Activated CD8-positive, alpha-beta memory T cell treated with anti-CD3 and anti-CD28 coated beads, Interleukin-2, amount 50 U/mL, for 4 hours (primary cell): ENCODE measurements around the gene NLRP5.
A peak's percentile ranks its signal among the peaks of the same experiment; 100 is the strongest.
"Not testable (repeated sequence)": the region's sequence is repeated elsewhere in the genome, so short reads cannot be mapped to it uniquely, and the experiment has no call there.

ENCODE experiments used
- DNase-seq: peaks from one replicate; pipeline ENCODE4 v3.0.0-alpha.2; 2020

Gene NLRP5

DNA sequence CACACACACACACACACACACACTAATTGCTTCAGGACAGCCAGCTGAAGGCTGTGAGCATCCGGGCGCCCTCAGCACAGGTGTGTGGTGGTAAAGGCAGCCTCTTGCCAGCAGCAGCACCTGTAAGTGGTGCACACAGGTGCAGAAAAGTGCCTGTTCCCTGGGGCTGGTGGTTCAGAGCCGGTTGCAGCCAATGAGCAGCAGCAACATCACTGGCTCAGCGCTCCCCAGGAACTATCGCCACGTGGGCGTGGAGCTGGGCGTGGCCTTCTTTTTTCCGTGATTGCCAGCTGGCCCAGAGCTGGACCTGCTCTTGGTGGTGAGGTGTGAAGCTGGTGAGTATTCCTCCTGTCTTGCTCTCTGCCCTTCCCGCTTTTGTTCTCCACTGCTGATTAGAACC, at the start of gene NLRP5:
NLRP5 (plus strand) TSS at position 289 of the 400 bp plus-strand sequence.
- DNase-seq, result no peak

DNA sequence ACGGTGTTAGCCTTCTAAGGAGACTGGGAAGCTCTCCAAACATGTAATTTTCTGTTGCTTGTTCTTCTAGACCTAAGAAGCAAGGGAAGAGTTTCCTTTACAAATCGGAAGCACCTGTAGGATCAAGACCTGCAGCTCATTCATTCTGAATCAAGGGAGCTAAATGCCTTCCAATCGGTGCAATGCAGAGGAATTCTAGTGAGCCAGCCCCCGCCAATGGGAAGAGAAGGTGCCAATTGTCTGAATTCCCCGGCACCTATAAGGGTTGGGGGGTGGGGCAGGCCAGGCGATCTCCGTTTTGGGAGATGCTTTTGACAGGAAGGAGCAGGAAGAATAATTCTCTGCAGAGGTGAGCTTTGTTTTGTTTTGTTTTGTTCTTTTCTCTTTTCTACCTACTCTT, 47.4 kb upstream of the NLRP5 start:
- DNase-seq, result no peak

- no peak for DNase-seq
These were observed 46.3 kb upstream of the NLRP5 start for GRCh38 chr19:55940306-55940705.

DNA sequence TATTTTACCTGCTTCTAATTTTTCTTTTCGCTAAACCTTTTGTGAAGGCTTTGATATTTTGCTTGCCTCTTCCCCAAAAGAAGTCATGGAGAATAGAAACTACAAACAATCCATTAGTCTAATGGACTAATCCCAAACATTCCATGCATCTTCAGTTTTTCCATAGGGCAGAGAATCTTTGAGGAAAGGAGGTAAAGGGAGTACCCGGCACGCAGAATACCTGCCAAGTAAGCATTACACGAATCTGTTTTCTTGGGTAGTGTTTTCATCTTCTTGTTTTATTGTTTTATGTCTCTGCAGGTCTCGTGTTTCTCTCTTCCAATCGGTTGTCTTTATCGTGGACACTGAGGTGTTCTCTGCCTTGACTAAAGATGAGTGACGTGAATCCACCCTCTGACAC, 39.0 kb upstream of the NLRP5 start, which contains the start of gene NLRP8:
NLRP8 (plus strand) TSS at position 301 of the 400 bp plus-strand sequence.
- no peak for DNase-seq

DNA sequence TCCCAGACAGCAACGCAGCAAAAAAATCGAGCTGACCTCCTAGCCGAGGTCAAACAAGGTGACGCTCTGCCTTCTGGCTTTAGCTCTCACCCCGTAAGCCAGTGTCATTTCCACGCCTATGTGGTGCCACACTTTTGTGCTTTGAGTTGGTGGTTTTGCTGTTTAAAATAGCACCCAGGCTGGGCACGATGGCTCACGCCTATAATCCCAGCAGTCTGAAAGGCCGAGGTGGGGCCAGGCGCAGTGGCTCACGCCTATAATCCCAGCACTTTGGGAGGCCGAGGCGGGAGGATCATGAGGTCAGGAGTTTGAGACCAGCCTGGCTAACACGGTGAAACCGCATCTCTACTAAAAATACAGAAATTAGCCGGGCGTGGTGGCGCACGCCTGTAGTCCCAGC, 36.0 kb upstream of the NLRP5 start:
- DNase-seq, result not testable (repeated sequence)

- no peak for DNase-seq
These were observed 30.1 kb upstream of the NLRP5 start for GRCh38 chr19:55956431-55956830.

DNA sequence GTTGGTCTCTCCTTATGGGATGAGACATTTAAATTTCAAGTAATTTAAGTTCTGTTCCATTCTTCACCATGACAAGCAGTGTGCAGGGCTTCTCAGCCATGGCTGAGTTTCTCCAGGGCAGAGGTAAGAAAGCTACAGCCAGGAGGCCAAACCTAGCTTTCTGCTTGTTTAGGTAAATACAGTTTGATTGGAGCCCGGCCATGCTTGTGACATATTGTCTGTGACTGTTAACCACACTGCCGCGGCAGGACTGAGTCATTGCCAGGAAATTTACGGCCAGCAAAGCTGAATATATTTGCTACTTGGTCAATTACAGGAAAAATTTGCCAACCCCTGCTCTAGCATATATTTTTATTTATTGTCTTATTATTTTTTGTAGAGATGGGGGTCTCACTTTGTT, 28.2 kb upstream of the NLRP5 start:
- no peak for DNase-seq

DNA sequence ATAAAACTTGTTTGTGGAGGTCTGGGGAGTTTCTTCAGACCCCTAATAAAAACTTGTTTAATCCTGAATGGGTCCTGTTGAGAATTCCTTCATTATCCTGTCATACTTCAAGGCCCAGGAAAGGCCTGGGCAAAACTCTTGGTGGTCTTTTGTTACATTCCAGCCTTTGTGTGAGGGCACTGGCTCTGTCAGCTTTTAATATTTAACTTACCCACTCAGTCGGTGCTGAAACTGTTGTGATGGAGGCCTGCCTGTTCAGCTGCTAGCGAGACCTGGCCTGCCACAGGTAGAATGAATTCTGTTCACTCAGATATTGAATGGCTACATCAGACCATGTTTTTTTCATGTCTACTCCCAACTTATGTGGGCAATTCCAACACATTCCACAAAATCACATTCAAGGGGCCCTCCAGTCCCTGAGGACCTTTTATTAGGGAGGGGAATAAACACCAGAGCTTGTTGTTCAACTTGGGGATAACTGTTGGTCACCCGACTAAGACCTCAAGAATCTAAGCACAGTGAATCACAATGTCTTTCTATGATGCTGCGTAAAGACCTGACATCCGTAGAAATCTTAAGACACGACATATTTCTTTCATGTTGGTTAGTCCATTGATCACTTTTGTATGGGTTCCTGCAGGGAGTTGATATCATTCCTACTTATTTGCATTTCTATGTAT, 26.4 kb upstream of the NLRP5 start:
- DNase-seq, result no peak

- DNase-seq, result no peak
These were observed 24.4 kb upstream of the NLRP5 start for GRCh38 chr19:55962186-55962585.

GRCh38 chr19:55973982-55974381, 12.6 kb upstream of the NLRP5 start:
- no peak for DNase-seq

- no peak for DNase-seq
These were observed 6.2 kb upstream of the NLRP5 start for GRCh38 chr19:55980415-55980814.

GRCh38 chr19:55985254-55985653, 1.3 kb upstream of the NLRP5 start:
- DNase-seq, result no peak

DNA sequence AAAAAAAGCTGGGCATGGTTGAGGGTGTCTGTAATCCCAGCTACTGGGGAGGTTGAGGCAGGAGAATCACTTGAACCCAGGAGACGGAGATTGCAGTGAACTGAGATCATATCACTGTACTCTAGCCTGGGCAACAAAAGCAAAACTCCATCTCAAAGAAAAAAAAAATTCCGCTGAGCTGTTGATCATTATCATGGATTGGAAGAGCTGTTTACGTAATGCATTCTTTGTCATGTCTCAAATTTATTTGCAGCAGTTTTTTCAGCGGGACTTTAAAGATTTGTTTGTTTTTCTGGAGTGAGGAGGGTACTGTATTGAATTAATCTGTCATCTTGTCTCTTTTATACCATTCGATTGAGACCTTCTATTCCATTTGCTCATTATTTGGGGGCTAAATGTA, 4.3 kb downstream of the NLRP5 start:
- DNase-seq, result no peak

GRCh38 chr19:55993492-55993891, 6.9 kb downstream of the NLRP5 start:
- no peak for DNase-seq

GRCh38 chr19:56014765-56015164, 28.2 kb downstream of the NLRP5 start:
- no peak for DNase-seq

DNA sequence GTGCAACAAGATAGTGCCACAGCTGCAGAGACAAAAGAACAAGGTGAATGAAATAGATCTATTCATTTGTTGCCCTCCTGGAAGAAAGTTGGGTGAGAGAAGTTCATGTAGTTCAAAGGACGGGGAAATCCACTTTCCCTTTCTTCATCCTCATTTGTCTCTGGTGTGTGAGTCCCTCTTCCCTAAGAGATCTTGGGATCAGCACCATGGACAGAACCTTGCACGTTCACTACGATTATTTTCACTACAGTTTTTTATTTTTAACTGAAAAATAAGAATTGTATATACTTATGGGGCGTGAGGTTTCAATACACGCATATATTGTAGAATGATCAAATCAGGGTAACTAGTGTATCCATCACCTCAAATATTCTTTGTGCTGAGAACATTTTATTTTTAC, 29.2 kb downstream of the NLRP5 start:
- no peak for DNase-seq

- not testable (repeated sequence) for DNase-seq
These were observed 32.8 kb downstream of the NLRP5 start for GRCh38 chr19:56019325-56019724.

DNA sequence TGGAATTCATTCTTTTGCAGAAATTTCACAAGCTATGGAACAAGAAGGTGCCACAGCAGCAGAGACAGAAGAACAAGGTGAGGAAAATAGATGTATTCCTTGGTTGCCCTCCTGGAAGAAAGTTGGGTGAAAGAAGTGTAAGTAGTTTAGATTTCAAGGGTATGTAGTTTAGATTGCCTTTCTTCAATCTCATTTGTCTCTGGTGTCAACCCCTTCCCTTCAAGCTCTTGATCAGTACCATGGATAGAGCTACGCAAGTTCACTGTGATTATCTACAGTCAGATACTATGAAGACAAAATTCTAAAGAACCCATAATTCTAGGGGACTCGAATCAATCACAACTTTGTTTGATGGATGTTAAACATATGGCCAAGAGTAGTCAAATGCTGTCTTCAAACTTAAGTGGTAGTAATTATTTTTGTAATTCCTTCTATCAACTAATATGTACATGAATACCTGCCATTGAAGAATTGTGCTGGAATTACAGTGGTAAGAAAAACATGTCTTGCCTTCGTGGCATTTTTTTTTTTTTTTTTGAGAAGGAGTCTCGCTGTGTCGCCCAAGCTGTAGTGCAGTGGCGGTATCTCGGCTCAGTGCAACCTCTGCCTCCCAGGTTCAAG, 33.9 kb downstream of the NLRP5 start:
- DNase-seq, result not testable (repeated sequence)

DNA sequence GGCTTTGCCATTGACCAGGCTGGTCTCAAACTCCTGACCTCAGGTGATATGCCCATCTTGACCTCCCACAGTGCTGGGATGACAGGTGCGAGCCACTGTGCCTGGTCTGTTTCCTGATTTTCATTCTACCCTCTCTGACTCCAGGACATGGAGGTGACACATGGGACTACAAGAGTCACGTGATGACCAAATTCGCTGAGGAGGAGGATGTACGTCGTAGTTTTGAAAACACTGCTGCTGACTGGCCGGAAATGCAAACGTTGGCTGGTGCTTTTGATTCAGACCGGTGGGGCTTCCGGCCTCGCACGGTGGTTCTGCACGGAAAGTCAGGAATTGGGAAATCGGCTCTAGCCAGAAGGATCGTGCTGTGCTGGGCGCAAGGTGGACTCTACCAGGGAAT, 40.2 kb downstream of the NLRP5 start:
- no peak for DNase-seq

DNA sequence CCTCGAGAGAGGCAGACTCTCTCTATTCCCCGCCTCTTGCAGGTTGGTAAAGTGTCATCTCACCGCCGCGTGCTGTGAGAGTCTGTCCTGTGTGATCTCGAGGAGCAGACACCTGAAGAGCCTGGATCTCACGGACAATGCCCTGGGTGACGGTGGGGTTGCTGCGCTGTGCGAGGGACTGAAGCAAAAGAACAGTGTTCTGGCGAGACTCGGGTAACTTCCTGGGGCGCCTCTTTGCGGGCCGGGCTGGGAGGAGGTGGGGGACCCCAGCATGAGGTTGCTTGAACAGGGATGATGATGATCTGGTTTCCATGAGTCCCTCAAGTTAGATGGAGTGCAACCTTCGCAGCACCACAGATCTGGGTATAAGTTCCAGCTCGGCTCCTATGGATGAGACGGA, 67.0 kb downstream of the NLRP5 start:
- DNase-seq, result no peak

DNA sequence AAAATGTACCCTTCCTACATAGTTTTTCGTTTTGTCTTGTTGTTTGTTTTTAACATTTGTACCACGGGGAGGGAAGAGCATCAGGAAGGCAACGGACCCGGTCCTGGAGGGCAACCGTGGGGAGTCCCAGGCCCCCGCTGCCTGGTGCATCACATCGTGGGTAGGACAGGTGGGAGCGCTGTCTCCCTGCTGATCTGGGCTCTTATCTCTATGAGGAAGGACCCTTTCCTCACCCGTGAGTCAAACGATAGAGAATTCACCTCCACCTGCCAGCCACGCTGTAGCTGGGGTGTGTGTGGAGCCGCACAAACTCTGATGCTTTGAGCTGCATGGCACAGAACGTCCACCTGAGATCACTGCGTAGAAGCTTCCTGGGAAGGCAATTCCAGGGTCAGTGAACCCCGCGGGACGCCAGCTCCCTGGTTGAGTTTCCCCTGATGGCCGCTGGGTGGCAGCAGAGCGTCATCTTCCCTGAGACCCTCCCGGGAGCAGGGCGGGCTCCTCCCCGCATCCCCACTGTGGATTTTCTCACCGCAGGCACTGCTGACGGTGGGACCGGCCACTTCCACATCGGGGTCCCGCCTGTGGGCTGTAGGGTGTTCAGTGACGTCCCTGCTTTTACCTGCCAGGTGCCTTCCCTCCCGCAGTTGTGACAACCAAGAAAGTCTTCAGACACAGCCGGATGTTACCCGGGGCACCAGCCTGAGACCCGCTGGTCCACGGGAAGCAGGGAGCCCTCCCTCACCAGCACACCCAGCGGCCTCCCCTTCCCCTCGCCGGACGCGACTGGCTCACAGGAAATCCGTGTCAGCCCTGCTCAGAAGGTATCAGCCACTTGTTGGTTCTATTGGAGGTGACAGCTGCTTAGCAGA, 79.8 kb downstream of the NLRP5 start:
- peak; percentile 63 for DNase-seq

DNA sequence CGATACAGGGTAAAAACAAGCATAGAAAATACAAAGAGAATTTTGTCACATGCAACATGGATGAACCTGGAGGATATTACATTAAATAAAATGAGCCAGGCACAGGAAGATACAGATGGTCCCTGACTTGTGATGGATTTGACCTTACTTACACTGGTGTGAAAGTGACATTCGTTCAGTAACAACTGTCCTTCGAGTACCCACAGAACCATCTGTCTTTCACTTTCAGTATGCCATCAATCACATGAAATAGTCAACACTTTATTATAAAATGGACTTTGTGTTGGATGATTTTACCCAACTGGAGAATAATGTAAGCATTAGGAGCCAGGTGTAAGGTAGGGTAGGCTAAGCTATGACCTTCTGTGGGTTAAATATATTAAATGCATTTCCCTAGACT, 83.1 kb downstream of the NLRP5 start:
- DNase-seq, result no peak

DNA sequence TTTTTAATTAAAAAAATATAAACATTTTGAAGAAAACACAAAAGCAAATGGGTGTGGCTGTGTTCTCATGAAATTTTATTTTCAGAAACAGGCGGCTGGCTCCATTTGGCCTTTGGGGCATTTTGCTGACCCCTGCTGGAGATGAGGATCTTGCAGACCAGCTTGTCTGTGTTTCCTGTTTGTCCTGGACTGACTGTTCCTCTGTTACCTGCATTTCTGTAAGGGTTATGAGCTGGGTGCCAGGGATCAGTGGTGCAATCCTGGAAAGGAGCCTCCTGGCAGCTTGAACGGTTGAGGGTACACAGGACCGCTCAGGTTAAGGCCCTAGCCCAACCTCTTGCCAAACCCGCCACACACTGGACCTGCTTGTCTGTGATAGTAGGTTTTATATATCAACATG, 84.6 kb downstream of the NLRP5 start:
- no peak for DNase-seq

GRCh38 chr19:56076498-56076897, 89.9 kb downstream of the NLRP5 start:
- peak; percentile 36 for DNase-seq
